Measurements from ENCODE around the gene CAT. TPM values are rescaled to one million over a fixed set of nuclear protein-coding genes. Genes with fewer than 3 reads are reported as not detected.

CAT gene
- 292 TPM for total RNA-seq (2013)
- polyA plus RNA-seq, result 100 to 1,000 TPM; 122 to 432 (median 429) TPM
- 88.3 and 153 TPM in 2 replicates for polyA minus RNA-seq
- 12.3 to 211 (median 130) reads per million in 11 experiments for total RNA-seq

DNA sequence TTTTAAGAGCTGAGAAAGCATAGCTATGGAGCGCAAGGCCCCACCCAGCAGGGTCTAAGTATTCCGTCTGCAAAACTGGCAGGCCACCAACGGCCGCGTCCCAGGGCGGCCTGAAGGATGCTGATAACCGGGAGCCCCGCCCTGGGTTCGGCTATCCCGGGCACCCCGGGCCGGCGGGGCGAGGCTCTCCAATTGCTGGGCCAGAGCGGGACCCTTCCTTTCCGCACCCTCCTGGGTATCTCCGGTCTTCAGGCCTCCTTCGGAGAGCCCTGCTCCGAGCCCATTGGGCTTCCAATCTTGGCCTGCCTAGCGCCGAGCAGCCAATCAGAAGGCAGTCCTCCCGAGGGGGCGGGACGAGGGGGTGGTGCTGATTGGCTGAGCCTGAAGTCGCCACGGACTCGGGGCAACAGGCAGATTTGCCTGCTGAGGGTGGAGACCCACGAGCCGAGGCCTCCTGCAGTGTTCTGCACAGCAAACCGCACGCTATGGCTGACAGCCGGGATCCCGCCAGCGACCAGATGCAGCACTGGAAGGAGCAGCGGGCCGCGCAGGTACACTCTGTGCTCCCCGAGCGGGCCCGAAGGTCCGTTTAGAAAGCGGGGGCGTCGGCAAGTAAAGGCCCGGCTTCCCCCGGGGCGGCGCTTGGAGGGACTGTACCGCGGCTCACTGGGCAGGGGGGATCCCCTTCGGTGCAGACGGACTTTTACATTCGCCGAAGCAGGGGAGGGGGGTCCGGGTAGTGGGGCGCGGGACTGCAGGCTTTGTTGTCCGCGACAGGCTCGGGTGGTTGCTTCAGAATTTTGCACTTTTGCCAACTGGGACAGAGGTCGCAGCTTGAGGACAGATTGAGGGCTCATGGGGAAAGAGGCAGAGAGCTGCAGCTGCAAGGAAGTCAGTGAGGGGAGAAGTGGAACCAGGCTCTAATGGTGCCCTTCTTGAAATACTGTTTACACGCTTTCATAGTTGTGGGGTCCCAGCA is at the start of gene CAT:
CAT (plus strand) TSS at position 406 of the 979 bp plus-strand sequence; CDS start at position 486, 80 bp downstream.
- peaks cover 0 to 13% of the 10 kb centered on the region in 2 donors for H3K36me3 Mint-ChIP-seq
- H3K9me3 Mint-ChIP-seq, result peaks cover 0 to 4% (median 0%) of the 10 kb centered on the region in 7 donors
- Histone ChIP-seq H3K27ac (ENCODE audit: low read depth in 1 of 2, low read length in 2 of 2) (peak within 1 kb of the TSS; percentile 93 to 94), H3K36me3 (replicated peaks in 1 of 2; ENCODE audit: control insufficient read depth in 1 of 2, insufficient read depth in 2 of 2, low read length in 2 of 2) (no peaks in the 10 kb centered on the region), H3K27me3 (ENCODE audit: control insufficient read depth in 2 of 2, insufficient read depth in 2 of 2, low read length in 2 of 2) (no peaks in the 10 kb centered on the region), H3K79me2 (ENCODE audit: insufficient read depth, low read length) (peaks cover 70% of the 10 kb centered on the region), H3K4me3 (replicated peaks in 1 of 3; ENCODE audit: low read depth in 2 of 3, low read length in 3 of 3) (peak within 1 kb of the TSS; percentile 62 to 92 (median 91)), H3K4me1 (ENCODE audit: control insufficient read depth in 1 of 2, insufficient read depth in 2 of 2, low read length in 2 of 2) (peaks cover 49 to 58% of the 10 kb centered on the region in 2 donors), H2AFZ (ENCODE audit: insufficient read depth, low read depth, low read length, poor library complexity, severe bottlenecking) (peak within 1 kb of the TSS; percentile 97), H3K4me2 (replicated peaks; ENCODE audit: extremely low read depth, low read length, poor library complexity, severe bottlenecking) (peak within 1 kb of the TSS; percentile 85), H3K9ac (ENCODE audit: insufficient read depth, low read length, poor library complexity, severe bottlenecking) (peak within 1 kb of the TSS; percentile 92), H3K9me3 (replicated peaks in 1 of 2; ENCODE audit: control insufficient read depth in 1 of 2, insufficient read depth in 1 of 2, low read length in 2 of 2) (no peaks in the 10 kb centered on the region), H4K20me1 (ENCODE audit: insufficient read depth, low read length) (peaks cover 32% of the 10 kb centered on the region)
- intact Hi-C loops (cut with micrococcal nuclease), result no loop called here
- H3K4me1 Mint-ChIP-seq, result peaks cover 53% of the 10 kb centered on the region
- TF ChIP-seq, protein P1, sequence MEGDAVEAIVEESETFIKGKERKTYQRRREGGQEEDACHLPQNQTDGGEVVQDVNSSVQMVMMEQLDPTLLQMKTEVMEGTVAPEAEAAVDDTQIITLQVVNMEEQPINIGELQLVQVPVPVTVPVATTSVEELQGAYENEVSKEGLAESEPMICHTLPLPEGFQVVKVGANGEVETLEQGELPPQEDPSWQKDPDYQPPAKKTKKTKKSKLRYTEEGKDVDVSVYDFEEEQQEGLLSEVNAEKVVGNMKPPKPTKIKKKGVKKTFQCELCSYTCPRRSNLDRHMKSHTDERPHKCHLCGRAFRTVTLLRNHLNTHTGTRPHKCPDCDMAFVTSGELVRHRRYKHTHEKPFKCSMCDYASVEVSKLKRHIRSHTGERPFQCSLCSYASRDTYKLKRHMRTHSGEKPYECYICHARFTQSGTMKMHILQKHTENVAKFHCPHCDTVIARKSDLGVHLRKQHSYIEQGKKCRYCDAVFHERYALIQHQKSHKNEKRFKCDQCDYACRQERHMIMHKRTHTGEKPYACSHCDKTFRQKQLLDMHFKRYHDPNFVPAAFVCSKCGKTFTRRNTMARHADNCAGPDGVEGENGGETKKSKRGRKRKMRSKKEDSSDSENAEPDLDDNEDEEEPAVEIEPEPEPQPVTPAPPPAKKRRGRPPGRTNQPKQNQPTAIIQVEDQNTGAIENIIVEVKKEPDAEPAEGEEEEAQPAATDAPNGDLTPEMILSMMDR (IDR thresholded peaks at IDR 0.05), result no peak
- no peaks in the 10 kb centered on the region for H3K27me3 Mint-ChIP-seq (ENCODE audit: low read depth in 3 of 3)
- peak; percentile 95 to 96 (median 95) for DNase-seq
- peak within 1 kb of the TSS; percentile 99 for H3K4me3 Mint-ChIP-seq
- under 1% methylated on average over 61 of the region's 62 CpGs for WGBS (ENCODE audit: insufficient coverage)
- H3K27ac Mint-ChIP-seq, result peak within 1 kb of the TSS; percentile 90 to 97 (median 96)

DNA sequence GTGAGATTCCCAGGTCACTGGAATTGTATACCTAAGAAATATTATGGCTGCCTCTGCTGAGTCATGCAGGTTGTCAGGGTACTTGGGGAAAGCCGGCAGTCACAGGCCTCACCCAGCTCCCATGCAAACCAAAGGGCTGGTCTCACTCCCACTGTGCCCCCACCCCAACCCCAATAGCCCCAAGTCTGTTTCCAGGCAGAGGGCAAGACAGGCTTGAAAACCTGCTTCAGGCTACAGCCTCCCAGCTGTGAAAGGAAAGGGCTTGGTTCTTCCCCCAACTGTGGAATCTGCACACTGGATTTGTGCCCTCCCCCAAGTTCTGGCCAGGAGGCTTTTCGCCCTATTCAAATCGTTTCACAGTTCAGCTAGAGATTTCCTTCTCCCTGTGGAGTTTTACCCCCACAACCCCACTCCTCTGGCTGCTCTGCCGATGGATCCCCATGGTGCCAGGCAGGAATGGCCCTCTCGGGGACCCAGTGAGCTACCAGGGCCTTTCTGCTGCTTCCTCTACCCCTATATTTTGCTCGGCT is 43.9 kb upstream of the CAT start:
- H3K27ac ChIP-seq (ENCODE audit: low read depth in 1 of 2, low read length in 2 of 2), result no peak overlapping the region
- no peak overlapping the region for H3K4me2 ChIP-seq (replicated peaks; ENCODE audit: extremely low read depth, low read length, poor library complexity, severe bottlenecking)
- no peaks in the 10 kb centered on the region for H3K36me3 ChIP-seq (replicated peaks in 1 of 2; ENCODE audit: control insufficient read depth in 1 of 2, insufficient read depth in 2 of 2, low read length in 2 of 2)
- H3K9me3 Mint-ChIP-seq, result peaks cover 14 to 35% (median 21%) of the 10 kb centered on the region in 7 donors
- no peaks in the 10 kb centered on the region for H3K27me3 ChIP-seq (ENCODE audit: control insufficient read depth in 2 of 2, insufficient read depth in 2 of 2, low read length in 2 of 2)
- H2AFZ ChIP-seq (ENCODE audit: insufficient read depth, low read depth, low read length, poor library complexity, severe bottlenecking), result no peak overlapping the region
- TF ChIP-seq, protein P1 (IDR thresholded peaks at IDR 0.05), result no peak
- H3K9me3 ChIP-seq (replicated peaks in 1 of 2; ENCODE audit: control insufficient read depth in 1 of 2, insufficient read depth in 1 of 2, low read length in 2 of 2), result peaks cover 7 to 10% of the 10 kb centered on the region in 2 donors
- H3K79me2 ChIP-seq (ENCODE audit: insufficient read depth, low read length), result no peaks in the 10 kb centered on the region
- 93% methylated on average over 3 of the region's 6 CpGs for WGBS (ENCODE audit: insufficient coverage)
- no peaks in the 10 kb centered on the region for H3K4me1 ChIP-seq (ENCODE audit: control insufficient read depth in 1 of 2, insufficient read depth in 2 of 2, low read length in 2 of 2)
- H3K4me3 Mint-ChIP-seq, result no peak overlapping the region
- H4K20me1 ChIP-seq (ENCODE audit: insufficient read depth, low read length), result no peaks in the 10 kb centered on the region
- peak overlapping the region in 1 of 7 donors; percentile 57 for H3K27ac Mint-ChIP-seq
- peaks cover 0 to 4% (median 0%) of the 10 kb centered on the region in 3 donors for H3K27me3 Mint-ChIP-seq (ENCODE audit: low read depth in 3 of 3)
- no peak overlapping the region for H3K4me3 ChIP-seq (replicated peaks in 1 of 3; ENCODE audit: low read depth in 2 of 3, low read length in 3 of 3)
- no peaks in the 10 kb centered on the region for H3K4me1 Mint-ChIP-seq
- H3K36me3 Mint-ChIP-seq, result peaks cover 0 to 2% of the 10 kb centered on the region in 2 donors
- intact Hi-C loops (cut with micrococcal nuclease), result no loop called here
- H3K9ac ChIP-seq (ENCODE audit: insufficient read depth, low read length, poor library complexity, severe bottlenecking), result no peak overlapping the region
- DNase-seq, result no peak
